ENCODE results near the gene ZNF701.
"Not testable (repeated sequence)": the region's sequence is repeated elsewhere in the genome, so short reads cannot be mapped to it uniquely, and the experiment has no call there.

GRCh38 chr19:52538815-52539214, 31.3 kb upstream of the ZNF701 start:
- TF ChIP-seq RFX5 (IDR thresholded peaks at IDR 0.05; ENCODE audit: low read length); CTCF (IDR thresholded peaks at IDR 0.05); RAD21 (IDR thresholded peaks at IDR 0.05; ENCODE audit: low read length); ELF1 (IDR thresholded peaks at IDR 0.05); TEAD4 (IDR thresholded peaks at IDR 0.05; ENCODE audit: borderline replicate concordance, insufficient read depth); JUND (IDR thresholded peaks at IDR 0.05); GATA2 (CRISPR knock-in tag; IDR thresholded peaks at IDR 0.05); FOXM1 (IDR thresholded peaks at IDR 0.05; ENCODE audit: low read depth); POLR2AphosphoS5 (IDR thresholded peaks at IDR 0.05; ENCODE audit: low read depth, low read length); EP300 (IDR thresholded peaks at IDR 0.05; ENCODE audit: borderline replicate concordance in 1 of 2, low read depth in 1 of 2, low read length in 1 of 2); USF2 (IDR thresholded peaks at IDR 0.05; ENCODE audit: borderline replicate concordance, low read depth, low read length): not testable (repeated sequence)

Data from SK-N-SH (cell line).